ENCODE data around the gene PTTG1.

Gene PTTG1

GRCh38 chr5:160468363-160468975 lies 46.8 kb downstream of the PTTG1 start:
- no peaks in the 10 kb centered on the region for H3K9me3 Mint-ChIP-seq
- peaks cover 70% of the 10 kb centered on the region for H3K4me1 Mint-ChIP-seq (ENCODE audit: low read depth)
- H3K27ac Mint-ChIP-seq: peak overlapping the region; percentile 100
- H3K4me3 Mint-ChIP-seq: peak overlapping the region; percentile 100
- H3K36me3 Mint-ChIP-seq (ENCODE audit: low read depth): peaks cover 41% of the 10 kb centered on the region
- H3K27me3 Mint-ChIP-seq (ENCODE audit: low read depth): no peaks in the 10 kb centered on the region

DNA sequence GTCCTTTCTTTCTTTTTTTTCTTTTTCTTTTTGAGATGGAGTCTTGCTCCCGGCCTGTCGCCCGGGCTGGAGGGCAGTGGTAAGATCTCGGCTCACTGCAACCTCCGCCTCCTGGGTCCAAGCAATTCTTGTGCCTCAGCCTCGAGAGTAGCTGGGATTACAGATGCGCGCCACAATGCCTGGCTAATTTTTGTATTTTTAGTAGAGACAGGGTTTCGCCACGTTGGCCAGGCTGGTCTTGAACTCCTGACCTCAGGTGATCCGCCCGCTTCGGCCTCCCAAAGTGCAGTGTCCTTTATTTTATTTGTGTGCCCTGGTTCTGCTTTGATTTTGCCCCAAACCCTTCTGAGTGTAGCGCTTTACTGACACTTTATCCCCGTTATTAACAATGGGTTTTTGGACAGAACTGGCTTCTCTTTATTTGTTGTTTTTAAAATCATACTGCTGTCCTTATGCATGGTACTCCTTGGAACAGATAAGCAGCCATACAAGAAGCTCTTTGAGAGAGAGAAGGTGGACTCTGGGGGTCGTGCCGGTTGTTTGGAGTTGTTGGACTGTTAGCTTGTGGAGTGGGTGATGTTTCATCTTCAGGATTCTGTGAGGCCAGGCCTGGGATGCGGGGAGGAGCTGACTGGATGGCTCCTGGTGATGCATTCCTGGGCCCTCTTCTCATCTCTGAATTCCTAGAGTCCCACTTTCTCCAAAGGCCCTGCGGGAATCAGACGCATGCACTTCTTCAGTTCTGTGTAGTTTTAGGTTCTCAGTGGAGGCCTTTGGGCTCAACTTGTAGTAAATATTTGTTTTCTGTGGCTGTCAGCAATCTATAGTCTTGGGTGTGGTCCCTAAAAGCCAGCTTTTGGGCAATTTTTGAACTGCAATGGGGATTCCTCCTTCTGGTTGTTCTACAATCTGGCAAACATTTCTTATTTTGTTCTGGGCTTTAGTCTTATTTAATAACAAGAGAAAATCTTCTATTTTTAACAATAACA lies 47.8 kb downstream of the PTTG1 start:
- peak overlapping the region; percentile 100 for H3K4me3 Mint-ChIP-seq
- no peaks in the 10 kb centered on the region for H3K9me3 Mint-ChIP-seq
- peaks cover 68% of the 10 kb centered on the region for H3K4me1 Mint-ChIP-seq (ENCODE audit: low read depth)
- H3K27ac Mint-ChIP-seq: peak overlapping the region; percentile 84
- H3K27me3 Mint-ChIP-seq (ENCODE audit: low read depth): no peaks in the 10 kb centered on the region
- peaks cover 48% of the 10 kb centered on the region for H3K36me3 Mint-ChIP-seq (ENCODE audit: low read depth)

GRCh38 chr5:160470437-160471361 lies 49.0 kb downstream of the PTTG1 start:
- Mint-ChIP-seq H3K4me1 (ENCODE audit: low read depth) (peaks cover 67% of the 10 kb centered on the region), H3K27me3 (ENCODE audit: low read depth) (no peaks in the 10 kb centered on the region), H3K27ac (peak overlapping the region; percentile 90), H3K36me3 (ENCODE audit: low read depth) (peaks cover 58% of the 10 kb centered on the region), H3K4me3 (peak overlapping the region; percentile 100), H3K9me3 (no peaks in the 10 kb centered on the region)

- Mint-ChIP-seq H3K4me1 (ENCODE audit: low read depth) (peaks cover 65% of the 10 kb centered on the region), H3K27me3 (ENCODE audit: low read depth) (no peaks in the 10 kb centered on the region), H3K27ac (peak overlapping the region; percentile 82), H3K9me3 (no peaks in the 10 kb centered on the region), H3K36me3 (ENCODE audit: low read depth) (peaks cover 65% of the 10 kb centered on the region), H3K4me3 (peak overlapping the region; percentile 100)
Measured at GRCh38 chr5:160471761-160472160, 50.1 kb downstream of the PTTG1 start.

DNA sequence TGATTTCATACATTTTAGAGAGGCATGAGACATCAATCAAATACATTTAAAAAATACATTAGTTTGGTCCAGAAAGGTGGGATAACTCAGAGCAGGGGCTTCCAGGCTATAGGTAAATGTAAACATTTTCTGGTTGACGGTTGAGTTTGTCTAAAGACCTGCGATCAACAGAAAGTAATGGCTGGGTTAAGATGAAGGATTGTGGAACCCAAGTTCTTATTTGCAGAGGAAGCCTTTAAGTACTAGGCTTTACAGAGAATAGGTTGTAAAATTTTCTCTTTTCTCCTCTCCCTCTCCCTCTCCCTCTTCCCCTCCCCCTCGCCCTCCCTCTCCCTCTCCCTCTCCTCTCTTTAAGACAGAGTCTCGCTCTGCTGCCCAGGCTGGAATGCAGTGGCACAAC lies 50.8 kb downstream of the PTTG1 start:
- peaks cover 72% of the 10 kb centered on the region for H3K36me3 Mint-ChIP-seq (ENCODE audit: low read depth)
- peak overlapping the region; percentile 100 for H3K4me3 Mint-ChIP-seq
- H3K9me3 Mint-ChIP-seq: no peaks in the 10 kb centered on the region
- peak overlapping the region; percentile 82 for H3K27ac Mint-ChIP-seq
- H3K4me1 Mint-ChIP-seq (ENCODE audit: low read depth): peaks cover 65% of the 10 kb centered on the region
- H3K27me3 Mint-ChIP-seq (ENCODE audit: low read depth): no peaks in the 10 kb centered on the region

DNA sequence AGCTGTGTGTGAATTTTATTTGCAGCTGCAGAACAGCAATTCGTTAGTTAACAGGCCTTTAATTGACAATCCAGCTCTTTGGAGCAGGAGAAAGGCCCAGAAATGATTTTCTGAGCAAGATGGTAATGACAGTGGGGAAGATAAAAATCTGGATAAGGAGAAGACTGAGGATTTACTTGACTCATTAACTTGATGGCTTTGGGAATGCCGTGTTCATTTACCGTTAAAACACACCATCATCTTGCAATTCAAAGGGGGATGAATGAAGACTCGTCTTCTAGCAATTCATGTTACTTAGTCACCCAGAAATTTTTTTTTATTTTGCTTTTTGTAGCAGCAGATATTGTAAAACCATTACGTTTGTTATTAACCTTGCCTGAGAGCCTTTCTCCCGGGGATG lies 52.0 kb downstream of the PTTG1 start:
- Mint-ChIP-seq H3K27ac (peak overlapping the region; percentile 36), H3K4me1 (ENCODE audit: low read depth) (peaks cover 71% of the 10 kb centered on the region), H3K36me3 (ENCODE audit: low read depth) (peaks cover 80% of the 10 kb centered on the region), H3K4me3 (peak overlapping the region; percentile 67), H3K9me3 (no peaks in the 10 kb centered on the region), H3K27me3 (ENCODE audit: low read depth) (no peaks in the 10 kb centered on the region)

GRCh38 chr5:160474084-160474483 lies 52.4 kb downstream of the PTTG1 start:
- H3K4me3 Mint-ChIP-seq: peak overlapping the region; percentile 67

GRCh38 chr5:160475864-160476438 lies 54.3 kb downstream of the PTTG1 start:
- Mint-ChIP-seq H3K9me3 (no peaks in the 10 kb centered on the region), H3K27me3 (ENCODE audit: low read depth) (no peaks in the 10 kb centered on the region), H3K4me1 (ENCODE audit: low read depth) (peaks cover 82% of the 10 kb centered on the region), H3K27ac (peak overlapping the region; percentile 61), H3K36me3 (ENCODE audit: low read depth) (peaks cover 75% of the 10 kb centered on the region), H3K4me3 (peak overlapping the region; percentile 29)

More at GRCh38 chr5:160474084-160474483, 52.4 kb downstream of the PTTG1 start:
- H3K36me3 Mint-ChIP-seq (ENCODE audit: low read depth): peaks cover 80% of the 10 kb centered on the region
- H3K27me3 Mint-ChIP-seq (ENCODE audit: low read depth): no peaks in the 10 kb centered on the region
- H3K4me1 Mint-ChIP-seq (ENCODE audit: low read depth): peaks cover 73% of the 10 kb centered on the region
- H3K9me3 Mint-ChIP-seq: no peaks in the 10 kb centered on the region
- peak overlapping the region; percentile 36 for H3K27ac Mint-ChIP-seq

GRCh38 chr5:160477266-160477970 lies 55.8 kb downstream of the PTTG1 start:
- H3K27me3 Mint-ChIP-seq (ENCODE audit: low read depth): no peaks in the 10 kb centered on the region
- H3K36me3 Mint-ChIP-seq (ENCODE audit: low read depth): peaks cover 68% of the 10 kb centered on the region
- no peaks in the 10 kb centered on the region for H3K9me3 Mint-ChIP-seq
- H3K4me3 Mint-ChIP-seq: peak overlapping the region; percentile 61
- H3K27ac Mint-ChIP-seq: peak overlapping the region; percentile 72
- H3K4me1 Mint-ChIP-seq (ENCODE audit: low read depth): peaks cover 77% of the 10 kb centered on the region

- Mint-ChIP-seq H3K27ac (peak overlapping the region; percentile 79), H3K4me1 (ENCODE audit: low read depth) (peaks cover 74% of the 10 kb centered on the region), H3K27me3 (ENCODE audit: low read depth) (no peaks in the 10 kb centered on the region), H3K4me3 (peak overlapping the region; percentile 61), H3K36me3 (ENCODE audit: low read depth) (peaks cover 70% of the 10 kb centered on the region), H3K9me3 (no peaks in the 10 kb centered on the region)
Measured at GRCh38 chr5:160478163-160478562, 56.5 kb downstream of the PTTG1 start.

All from T-helper 1 cell treated with Interleukin-12 subunit alpha and Interleukin-12 subunit beta and Interleukin-4 antibody, amounts not matched to agents 30 μg/mL and 1 μg/mL, for 36 hours (primary cell).